Endothelial cell of umbilical vein (primary cell): Measurements from ENCODE around the gene PRDM16. TPM values are rescaled to one million over a fixed set of nuclear protein-coding genes. Genes with fewer than 3 reads are reported as not detected.

Experiments
- BruUV-seq: library from RNA; stranded (reverse); fragments of 400-500 nt; replicated peaks from 2 replicates; lab custom pipeline; 2021; lab: Mats Ljungman, UMichigan
- CTCF ChIA-PET: fragments of 300-600, 350-600 bp; sonication (Branson Sonifier 250); formaldehyde crosslinking; loops from one replicate; lab custom pipeline; 2021; ENCODE audit warnings: antibody characterized with exemption, inconsistent platforms; lab: Charles Lee
- POLR2A ChIA-PET: fragments of 300-600, 350-600 bp; sonication (Branson Sonifier 250); formaldehyde crosslinking; loops from one replicate; lab custom pipeline; 2021; ENCODE audit warnings: antibody characterized with exemption, inconsistent platforms; lab: Charles Lee
- DNase-seq: peaks from one replicate; pipeline ENCODE4 v3.0.0-alpha.2; 2011; ENCODE audit warnings: low read depth, low spot score
- FAIRE-seq: peaks from 2 replicates; lab custom pipeline; 2011; peaks lifted over from hg19 to GRCh38; lab: Jason Lieb, UNC
- H2AFZ ChIP-seq: 2 replicates; pipeline ENCODE4 v1.6.0; 2012; ENCODE audit warnings: low read depth, low read length, control low read depth, inconsistent platforms
- H3K27ac ChIP-seq: 2 replicates; pipeline ENCODE4 v1.5.1; 2011; ENCODE audit warnings: low read depth, mild to moderate bottlenecking, control low read depth, low read length, moderate library complexity; ENCODE audit not compliant: insufficient read depth
- H3K27me3 ChIP-seq, 2 experiments: 2 replicates each; pipeline versions ENCODE4 v1.6.0 to v1.6.1; 2011; ENCODE audit warnings: low read length in 2 of 2, mixed read lengths in 1 of 2; ENCODE audit not compliant: control insufficient read depth in 2 of 2, insufficient read depth in 2 of 2
- H3K36me3 ChIP-seq, 2 experiments: 2 replicates in 1 of 2; 3 replicates in 1 of 2; pipeline ENCODE4 v1.5.1; 2011; ENCODE audit warnings: low read length in 2 of 2, mild to moderate bottlenecking in 1 of 2, moderate library complexity in 1 of 2; ENCODE audit not compliant: control insufficient read depth in 2 of 2, insufficient read depth in 2 of 2; ENCODE audit errors: extremely low read depth in 1 of 2
- H3K4me1 ChIP-seq: 3 replicates; pipeline ENCODE4 v1.5.1; 2011; ENCODE audit warnings: mild to moderate bottlenecking, low read length; ENCODE audit not compliant: control insufficient read depth, insufficient read depth; ENCODE audit errors: extremely low read depth
- H3K4me2 ChIP-seq: 2 replicates; pipeline ENCODE4 v1.6.1; 2011; ENCODE audit warnings: low read length, control low read depth, mixed read lengths; ENCODE audit not compliant: insufficient read depth
- H3K4me3 ChIP-seq, 3 experiments: fragments of 200-600 bp in 1 of 3; sonication (generic), shearing (Covaris generic) in 1 of 3; replicated peaks in 1 of 3; 2 replicates each; pipeline ENCODE4 v1.5.1; 2011 to 2016; ENCODE audit warnings: control low read depth in 3 of 3, low read length in 3 of 3, mild to moderate bottlenecking in 2 of 3, inconsistent platforms in 1 of 3, low read depth in 1 of 3, moderate library complexity in 1 of 3; ENCODE audit not compliant: insufficient read depth in 1 of 3
- H3K79me2 ChIP-seq: 2 replicates; pipeline ENCODE4 v1.6.0; 2012; ENCODE audit warnings: low read length, inconsistent platforms; ENCODE audit not compliant: control insufficient read depth, insufficient read depth
- H3K9ac ChIP-seq: replicated peaks from 2 replicates; pipeline ENCODE3; 2011; ENCODE audit warnings: low read length, control low read depth; ENCODE audit not compliant: insufficient read depth; ENCODE audit errors: extremely low read depth
- H3K9me1 ChIP-seq: replicated peaks from 3 replicates; pipeline ENCODE4 v1.6.0; 2011; ENCODE audit warnings: mild to moderate bottlenecking, low read length; ENCODE audit not compliant: control insufficient read depth, insufficient read depth; ENCODE audit errors: extremely low read depth
- H3K9me3 ChIP-seq: replicated peaks from 2 replicates; pipeline ENCODE4 v1.5.1; 2012; ENCODE audit warnings: low read length, inconsistent platforms; ENCODE audit not compliant: control insufficient read depth, insufficient read depth
- H4K20me1 ChIP-seq: replicated peaks from 2 replicates; pipeline ENCODE3; 2011; ENCODE audit warnings: mild to moderate bottlenecking, low read length; ENCODE audit not compliant: control insufficient read depth, insufficient read depth; ENCODE audit errors: extremely low read depth
- CTCF ChIP-seq, 2 donors: IDR thresholded peaks; 1 replicate in 1 of 2; 2 replicates in 1 of 2; pipeline ENCODE4 v1.5.1; 2011; ENCODE audit warnings: low read length in 2 of 2, mild to moderate bottlenecking in 2 of 2, moderate library complexity in 2 of 2, control low read depth in 1 of 2, inconsistent platforms in 1 of 2, low read depth in 1 of 2; ENCODE audit not compliant: insufficient read depth in 1 of 2; ENCODE audit errors: extremely low read depth in 1 of 2
- EZH2 ChIP-seq: IDR thresholded peaks from 2 replicates; pipeline ENCODE4 v1.6.1; 2012; ENCODE audit warnings: borderline replicate concordance, low read depth, mild to moderate bottlenecking, moderate library complexity, low read length, inconsistent platforms; ENCODE audit not compliant: severe bottlenecking
- FOS ChIP-seq: IDR thresholded peaks from 2 replicates; pipeline ENCODE4 v1.6.1; 2011; ENCODE audit warnings: mild to moderate bottlenecking, low read length, moderate library complexity, borderline replicate concordance; ENCODE audit not compliant: insufficient read depth
- GATA2 ChIP-seq: IDR thresholded peaks from 2 replicates; pipeline ENCODE4 v1.7.0; 2011; ENCODE audit warnings: low read depth, mild to moderate bottlenecking, moderate library complexity, mixed read lengths, low read length; ENCODE audit not compliant: insufficient read length, insufficient read depth
- MAX ChIP-seq: IDR thresholded peaks from 2 replicates; pipeline ENCODE4 v1.6.1; 2011; ENCODE audit not compliant: insufficient read depth, insufficient read length
- MYC ChIP-seq: IDR thresholded peaks from one replicate; pipeline ENCODE4 v1.6.1; 2011; ENCODE audit warnings: mild to moderate bottlenecking, low read depth, low read length
- POLR2A ChIP-seq: IDR thresholded peaks from 2 replicates; pipeline ENCODE4 v1.6.1; 2012; ENCODE audit warnings: low read depth, mild to moderate bottlenecking, control low read depth, low read length
- POLR2AphosphoS5 ChIP-seq: IDR thresholded peaks from 2 replicates; pipeline ENCODE4 v1.6.1; 2012; ENCODE audit warnings: low read depth, mild to moderate bottlenecking, control low read depth, low read length, moderate library complexity; ENCODE audit not compliant: insufficient read depth
- dilution Hi-C: fragments of 300-500 bp; cut with MboI; formaldehyde crosslinking; loops from one replicate; pipeline ENCODE4 v1.15.0; 2019; ENCODE audit warnings: low sequenced_read_pairs; ENCODE audit not compliant: extremely low pct_ligation_motif_present
- intact Hi-C: fragments of 100-400 bp; cut with micrococcal nuclease; formaldehyde crosslinking; loops from one replicate; pipeline ENCODE4 v1.10.0; 2022
- polyA plus RNA-seq, 4 experiments: library from polyadenylated mRNA; depleted of rRNA in 3 of 4; stranded (reverse) in 3 of 4; unstranded in 1 of 4; fragments of >200 nt; gene quantifications; 2 replicates each; pipeline versions ENCODE4 v1.2.1 to v1.2.3, GENCODE V29; 2011 to 2012; ENCODE audit warnings: missing spikeins in 1 of 4
- total RNA-seq: library from RNA; stranded (reverse); gene quantifications from 2 replicates; pipeline ENCODE4 v1.2.3, GENCODE V29; 2021

PRDM16 gene
- total and polyA plus RNA-seq, 2 donors (not counting 3 experiments of a cell fraction or from before 2014, with no cell fraction given): not detected

- DNase-seq (no peak), FAIRE-seq (no peak)
- Histone ChIP-seq H3K9ac (no peak overlapping the region), H3K4me1 (no peaks in the 10 kb centered on the region), H3K36me3 (no peaks in the 10 kb centered on the region), H3K27ac (no peak overlapping the region), H3K27me3 (no peaks in the 10 kb centered on the region), H2AFZ (no peak overlapping the region), H3K9me3 (no peaks in the 10 kb centered on the region), H3K79me2 (no peaks in the 10 kb centered on the region), H3K9me1 (no peaks in the 10 kb centered on the region), H3K4me3 (no peak overlapping the region), H4K20me1 (no peaks in the 10 kb centered on the region), H3K4me2 (no peak overlapping the region)
- ChIA-PET POLR2A (no interaction called here), CTCF (no interaction called here)
- BruUV-seq: no TSS peak
- dilution Hi-C loops: no loop called here
- TF ChIP-seq MYC (no peak), POLR2A (no peak), POLR2AphosphoS5 (no peak), GATA2 (no peak), MAX (no peak), CTCF (IDR thresholded peaks at IDR 0.05; ENCODE audit: extremely low read depth in 1 of 2, insufficient read depth in 1 of 2, low read depth in 1 of 2, low read length in 2 of 2) (no peak), FOS (no peak), EZH2 (no peak)
- intact Hi-C loops: no loop called here
Measured at GRCh38 chr1:3185896-3186525, 117.0 kb downstream of the PRDM16 start.
